A549 (cell line): ENCODE data around the gene ICAM2. TPM values are rescaled to one million over a fixed set of nuclear protein-coding genes. Genes with fewer than 3 reads are reported as not detected.

Experiments
- ATAC-seq, 2 experiments: fragments of 200-7000 bp in 1 of 2; fragments of >200 bp in 1 of 2; cut with Nextera tagmentation in 1 of 2; cut with Tn5 transposase in 1 of 2; 3 replicates each; pipeline versions ENCODE4 v1.8.0 to v1.9.1; 2018 to 2020; ENCODE audit warnings: mild to moderate bottlenecking in 1 of 2, moderate library complexity in 1 of 2
- CTCF ChIA-PET: fragments of 300-600 bp; sonication (Branson Sonifier 250); formaldehyde crosslinking; extraction: SDS; loops from one replicate; lab custom pipeline; 2021; ENCODE audit warnings: antibody characterized with exemption, inconsistent platforms; lab: Yijun Ruan, JAX
- POLR2A ChIA-PET: fragments of 350-600 bp; formaldehyde crosslinking; extraction: SDS; loops from one replicate; lab custom pipeline; 2021; ENCODE audit warnings: antibody characterized with exemption, inconsistent platforms; lab: Yijun Ruan, JAX
- DNase-seq, 2 experiments: peaks; one replicate each; pipeline versions ENCODE4 v3.0.0 to v3.0.0-alpha.2; 2011 to 2016; ENCODE audit warnings: low read depth in 1 of 2, low spot score in 1 of 2
- FAIRE-seq: peaks from 2 replicates; lab custom pipeline; 2011; peaks lifted over from hg19 to GRCh38; lab: Jason Lieb, UNC
- H3K27ac ChIP-seq, 2 experiments: fragments of >200 bp; sonication (Bioruptor Twin); formaldehyde crosslinking; 3 replicates each; pipeline ENCODE4 v1.5.1; 2016 to 2017
- H3K4me1 ChIP-seq: fragments of >200 bp; sonication (Bioruptor Twin); formaldehyde crosslinking; 3 replicates; pipeline ENCODE4 v1.6.1; 2016
- H3K4me2 ChIP-seq: fragments of >200 bp; sonication (Bioruptor Twin); formaldehyde crosslinking; 3 replicates; pipeline ENCODE4 v1.6.1; 2016
- H3K4me3 ChIP-seq: fragments of >200 bp; sonication (Bioruptor Twin); formaldehyde crosslinking; 3 replicates; pipeline ENCODE4 v1.5.1; 2016
- H3K9me3 ChIP-seq: fragments of >200 bp; sonication (Bioruptor Twin); formaldehyde crosslinking; 3 replicates; pipeline ENCODE4 v1.6.1; 2016
- BHLHE40 ChIP-seq: IDR thresholded peaks from 2 replicates; pipeline ENCODE4 v1.6.1; 2012; ENCODE audit warnings: low read depth, low read length, inconsistent platforms
- CEBPB ChIP-seq, 2 experiments: fragments of >200 bp in 1 of 2; sonication (Bioruptor Twin) in 1 of 2; formaldehyde crosslinking in 1 of 2; IDR thresholded peaks; 2 replicates each; pipeline ENCODE4 v1.6.1; 2012 to 2016
- CHD2 ChIP-seq: fragments of 150-350 bp; IDR thresholded peaks from 2 replicates; pipeline ENCODE4 v1.6.1; 2014; ENCODE audit warnings: low read length; ENCODE audit not compliant: partially characterized antibody
- EHF ChIP-seq: fragments of 250-450 bp; sonication (Bioruptor Pico); IDR thresholded peaks from 2 replicates; pipeline ENCODE4 v1.5.0; 2020; ENCODE audit warnings: mild to moderate bottlenecking
- EHMT2 ChIP-seq: fragments of 200-600 bp; sonication (generic); IDR thresholded peaks from 2 replicates; pipeline ENCODE4 v1.6.1; 2016; ENCODE audit warnings: antibody characterized with exemption, low read depth, mild to moderate bottlenecking, moderate library complexity
- ELK1 ChIP-seq: fragments of 150-350 bp; IDR thresholded peaks from 2 replicates; pipeline ENCODE4 v1.6.1; 2014; ENCODE audit warnings: low read depth, mild to moderate bottlenecking, low read length
- EP300 ChIP-seq, 2 experiments: fragments of >200 bp; sonication (Bioruptor Twin); formaldehyde crosslinking; IDR thresholded peaks; 2 replicates in 1 of 2; 3 replicates in 1 of 2; pipeline ENCODE4 v1.6.1; 2016 to 2017
- FOSL2 ChIP-seq, 2 experiments: fragments of 450-650 bp in 1 of 2; fragments of >200 bp in 1 of 2; sonication (Bioruptor Twin) in 1 of 2; formaldehyde crosslinking; IDR thresholded peaks; 2 replicates each; pipeline versions ENCODE4 v1.5.0 to v1.6.1; 2016 to 2020; ENCODE audit warnings: mild to moderate bottlenecking in 1 of 2, moderate library complexity in 1 of 2
- FOXS1 ChIP-seq: fragments of 250-450 bp; sonication (Bioruptor Pico); IDR thresholded peaks from 2 replicates; pipeline ENCODE4 v1.5.0; 2020; ENCODE audit warnings: mild to moderate bottlenecking, moderate library complexity
- GATA3 ChIP-seq: IDR thresholded peaks from 2 replicates; pipeline ENCODE4 v1.6.1; 2012; ENCODE audit warnings: borderline replicate concordance
- HES2 ChIP-seq: fragments of >200 bp; sonication (Bioruptor Twin); formaldehyde crosslinking; IDR thresholded peaks from 2 replicates; pipeline ENCODE4 v1.6.1; 2016
- HEYL ChIP-seq: fragments of 250-450 bp; sonication (Bioruptor Pico); IDR thresholded peaks from 2 replicates; pipeline ENCODE4 v1.8.0; 2021; ENCODE audit warnings: mild to moderate bottlenecking, moderate library complexity
- HOXA7 ChIP-seq: fragments of 250-450 bp; sonication (Bioruptor Pico); IDR thresholded peaks from 2 replicates; pipeline ENCODE4 v1.5.0; 2020; ENCODE audit warnings: mild to moderate bottlenecking, moderate library complexity
- HOXB13 ChIP-seq: fragments of 250-450 bp; sonication (Bioruptor Pico); IDR thresholded peaks from 2 replicates; pipeline ENCODE4 v1.5.0; 2020; ENCODE audit warnings: low read depth, mild to moderate bottlenecking, moderate library complexity
- JUN ChIP-seq, 2 experiments: fragments of >200 bp; sonication (Bioruptor Twin); formaldehyde crosslinking; IDR thresholded peaks; 2 replicates in 1 of 2; 3 replicates in 1 of 2; pipeline ENCODE4 v1.6.1; 2016 to 2017
- JUNB ChIP-seq: fragments of >200 bp; sonication (Bioruptor Twin); formaldehyde crosslinking; IDR thresholded peaks from 2 replicates; pipeline ENCODE4 v1.6.1; 2016
- KDM1A ChIP-seq: fragments of 200-600 bp; sonication (generic); IDR thresholded peaks from 2 replicates; pipeline ENCODE4 v1.6.1; 2016; ENCODE audit warnings: low read depth, mild to moderate bottlenecking
- KDM5A ChIP-seq: fragments of 200-600 bp; sonication (generic); IDR thresholded peaks from 2 replicates; pipeline ENCODE4 v1.6.1; 2016; ENCODE audit warnings: antibody characterized with exemption, mild to moderate bottlenecking
- MAFK ChIP-seq: fragments of 450-650 bp; IDR thresholded peaks from 2 replicates; pipeline ENCODE4 v1.6.1; 2014; ENCODE audit not compliant: partially characterized antibody
- POLR2A ChIP-seq: IDR thresholded peaks from 2 replicates; pipeline ENCODE4 v1.6.1; 2012; ENCODE audit warnings: mild to moderate bottlenecking, low read length
- RARB ChIP-seq: fragments of 250-450 bp; sonication (Bioruptor Pico); IDR thresholded peaks from 2 replicates; pipeline ENCODE4 v1.8.0; 2021; ENCODE audit warnings: mild to moderate bottlenecking, moderate library complexity
- RFX5 ChIP-seq: fragments of 450-650 bp; IDR thresholded peaks from 2 replicates; pipeline ENCODE4 v1.7.1; 2014; ENCODE audit warnings: antibody characterized with exemption, mild to moderate bottlenecking, moderate library complexity
- SMC3 ChIP-seq: fragments of >200 bp; sonication (Bioruptor Twin); formaldehyde crosslinking; IDR thresholded peaks from 3 replicates; pipeline ENCODE4 v1.6.1; 2018; ENCODE audit warnings: inconsistent platforms
- SREBF2 ChIP-seq: fragments of 450-650 bp; IDR thresholded peaks from 2 replicates; pipeline ENCODE4 v1.6.1; 2014; ENCODE audit warnings: mild to moderate bottlenecking, moderate library complexity
- TFCP2L1 ChIP-seq: fragments of 250-450 bp; sonication (Bioruptor Pico); IDR thresholded peaks from 2 replicates; pipeline ENCODE4 v1.5.0; 2021; ENCODE audit warnings: mild to moderate bottlenecking
- TP53 ChIP-seq: fragments of 250-450 bp; sonication (Bioruptor Pico); IDR thresholded peaks from 2 replicates; pipeline ENCODE4 v1.5.0; 2021; ENCODE audit warnings: mild to moderate bottlenecking, moderate library complexity
- ZSCAN20 ChIP-seq: fragments of 250-450 bp; sonication (Bioruptor Pico); IDR thresholded peaks from 2 replicates; pipeline ENCODE4 v1.8.0; 2022; ENCODE audit warnings: mild to moderate bottlenecking, moderate library complexity
- WGBS: methylation state at CpG from one replicate; pipeline ENCODE4 v1.1.6; 2017; ENCODE audit errors: missing lambda C conversion rate; 5-methylcytosine and 5-hydroxymethylcytosine counted together
- polyA plus RNA-seq, 4 experiments: library from polyadenylated mRNA; depleted of rRNA in 3 of 4; stranded (reverse); fragments of >200 nt; fragmentation: RNase III in 1 of 4; extraction: RNeasy Plus Mini Kit Qiagen cat#74134 plus additional on column Dnase treatment in 1 of 4; gene quantifications; 2 replicates in 3 of 4; 3 replicates in 1 of 4; pipeline ENCODE4 v1.2.3, GENCODE V29; 2011 to 2017
- TF ChIP-seq, protein P1 (sequence below): fragments of >200 bp; sonication (Bioruptor Twin); formaldehyde crosslinking; IDR thresholded peaks from 3 replicates; pipeline ENCODE4 v1.5.1; 2016

The ICAM2 gene
- polyA plus RNA-seq, 2 of the 4 experiments (the other 2 are of a cell fraction): not detected

DNA sequence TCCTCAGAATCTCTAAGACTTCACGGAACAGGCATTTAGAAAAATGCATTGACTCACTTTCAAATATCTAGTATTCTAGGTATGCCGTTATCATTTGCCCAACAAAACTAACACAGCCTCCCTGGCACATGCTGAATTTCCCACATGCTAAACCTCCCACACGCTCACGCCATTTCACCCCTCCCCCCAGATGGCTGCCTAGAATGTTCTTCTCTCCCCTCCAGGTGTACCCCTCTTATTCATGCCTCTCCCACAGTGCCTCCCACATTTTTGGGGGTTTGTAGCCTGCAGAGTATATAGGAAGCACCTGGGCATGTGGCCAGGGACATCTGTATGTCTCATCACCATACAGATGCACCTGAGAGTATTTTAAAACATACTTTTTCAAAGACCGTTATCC is 38.2 kb upstream of the ICAM2 start (continued):
- TF ChIP-seq TFCP2L1 (CRISPR knock-in tag) (no peak), BHLHE40 (no peak), HEYL (CRISPR knock-in tag) (no peak), POLR2A (no peak), MAFK (no peak), ZSCAN20 (no peak), JUNB (no peak)

DNA sequence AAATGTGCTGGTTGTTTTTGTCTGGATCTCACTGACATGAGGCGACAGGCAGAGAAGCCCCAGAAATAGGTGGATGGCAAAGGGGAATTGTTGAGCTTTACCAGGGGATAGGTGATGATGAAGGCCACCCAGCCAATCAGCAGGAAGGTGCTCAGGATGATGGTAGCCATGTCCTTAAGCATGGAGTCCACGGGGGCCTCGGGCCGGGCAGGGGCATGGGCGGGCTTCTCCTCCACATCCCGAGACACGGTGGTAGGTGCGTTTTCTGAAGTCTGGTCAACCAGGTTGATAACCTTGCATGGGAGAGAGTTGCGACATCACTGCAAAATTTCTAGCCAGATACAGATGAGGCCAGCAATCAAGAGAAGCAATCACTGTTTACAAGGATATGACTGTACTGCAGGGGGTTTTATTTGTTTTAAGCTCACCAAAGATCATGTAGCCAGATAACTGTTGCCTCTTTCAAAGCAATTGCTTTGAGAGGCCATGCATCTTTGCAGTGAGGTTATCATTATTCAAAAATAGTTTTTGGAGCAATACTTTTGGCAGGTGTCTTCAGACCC is 37.3 kb upstream of the ICAM2 start:
- WGBS: 79% methylated on average over 9 of the region's 9 CpGs
- H3K4me1 ChIP-seq: peaks cover 29% of the 10 kb centered on the region
- FAIRE-seq: no peak
- H3K4me3 ChIP-seq: no peak overlapping the region
- peak overlapping the region; percentile 34 for H3K4me2 ChIP-seq
- peak in 1 of 2 experiments; percentile 43; a peak in 2 of 6 replicates for ATAC-seq
- peak in 1 of 2 experiments; percentile 26 for DNase-seq
- peak overlapping the region in 1 of 2 experiments; percentile 56; a peak in 3 of 6 replicates for H3K27ac ChIP-seq
- TF ChIP-seq EHF: no peak
- TF ChIP-seq ELK1: no peak
- TF ChIP-seq GATA3: peak; percentile 84
- peak; percentile 45; the same call in 1 of the 2 replicates for TF ChIP-seq JUNB
- TF ChIP-seq FOSL2 (IDR thresholded peaks at IDR 0.05): no peak
- TF ChIP-seq FOSL2 (CRISPR knock-in tag; IDR thresholded peaks at IDR 0.05): 0 out of 2 replicates have a peak, but pooled peaks have one; percentile 29
- TF ChIP-seq HOXA7 (CRISPR knock-in tag): no peak
- TF ChIP-seq JUN (IDR thresholded peaks at IDR 0.05): peak; percentile 27 to 34; a peak in 2 of 5 replicates
- no peak for TF ChIP-seq SREBF2
- peak in 1 of 2 experiments; percentile 30; a peak in 2 of 5 replicates for TF ChIP-seq EP300 (IDR thresholded peaks at IDR 0.05)
- peak; percentile 91 for TF ChIP-seq CEBPB (IDR thresholded peaks at IDR 0.05)
- peak; percentile 29; the same call in 1 of the 2 replicates for TF ChIP-seq HES2
- TF ChIP-seq RFX5: peak; percentile 87; the same call in 1 of the 2 replicates
- ChIA-PET POLR2A (interaction anchor here (1.0 kb wide), 1 partner anchor 72 kb away, joined by 4 read pairs; the partner anchor contains the start of gene ERN1), CTCF (interaction anchor here (0.8 to 7.0 kb wide), 6 partner anchors 11 to 75 kb away, joined by 3 to 56 read pairs (median 15); no protein-coding TSS in a partner anchor)
- H3K9me3 ChIP-seq: no peaks in the 10 kb centered on the region

GRCh38 chr17:64056269-64057005 is 36.0 kb upstream of the ICAM2 start:
- Histone ChIP-seq H3K4me2 (no peak overlapping the region), H3K4me3 (no peak overlapping the region), H3K9me3 (no peaks in the 10 kb centered on the region), H3K4me1 (peaks cover 29% of the 10 kb centered on the region), H3K27ac (peak overlapping the region in 1 of 2 experiments; percentile 11; a peak in 1 of 6 replicates)
- 82% methylated on average over 12 of the region's 12 CpGs for WGBS
- ChIA-PET POLR2A (interaction anchor here (4.1 kb wide), 1 partner anchor 89 kb away, joined by 15 read pairs; no protein-coding TSS in a partner anchor), CTCF (interaction anchor here (0.5 to 7.0 kb wide), 11 partner anchors 10 to 166 kb away, joined by 3 to 56 read pairs (median 5); no protein-coding TSS in a partner anchor)
- FAIRE-seq: no peak
- TF ChIP-seq KDM1A (no peak), TP53 (no peak), HOXB13 (CRISPR knock-in tag) (no peak), RARB (CRISPR knock-in tag) (no peak), SMC3 (no peak), JUNB (no peak), BHLHE40 (no peak), CHD2 (no peak), JUN (IDR thresholded peaks at IDR 0.05) (no peak), FOXS1 (CRISPR knock-in tag) (no peak), KDM5A (no peak), HEYL (CRISPR knock-in tag) (no peak), EHMT2 (no peak)
- TF ChIP-seq, protein P1, sequence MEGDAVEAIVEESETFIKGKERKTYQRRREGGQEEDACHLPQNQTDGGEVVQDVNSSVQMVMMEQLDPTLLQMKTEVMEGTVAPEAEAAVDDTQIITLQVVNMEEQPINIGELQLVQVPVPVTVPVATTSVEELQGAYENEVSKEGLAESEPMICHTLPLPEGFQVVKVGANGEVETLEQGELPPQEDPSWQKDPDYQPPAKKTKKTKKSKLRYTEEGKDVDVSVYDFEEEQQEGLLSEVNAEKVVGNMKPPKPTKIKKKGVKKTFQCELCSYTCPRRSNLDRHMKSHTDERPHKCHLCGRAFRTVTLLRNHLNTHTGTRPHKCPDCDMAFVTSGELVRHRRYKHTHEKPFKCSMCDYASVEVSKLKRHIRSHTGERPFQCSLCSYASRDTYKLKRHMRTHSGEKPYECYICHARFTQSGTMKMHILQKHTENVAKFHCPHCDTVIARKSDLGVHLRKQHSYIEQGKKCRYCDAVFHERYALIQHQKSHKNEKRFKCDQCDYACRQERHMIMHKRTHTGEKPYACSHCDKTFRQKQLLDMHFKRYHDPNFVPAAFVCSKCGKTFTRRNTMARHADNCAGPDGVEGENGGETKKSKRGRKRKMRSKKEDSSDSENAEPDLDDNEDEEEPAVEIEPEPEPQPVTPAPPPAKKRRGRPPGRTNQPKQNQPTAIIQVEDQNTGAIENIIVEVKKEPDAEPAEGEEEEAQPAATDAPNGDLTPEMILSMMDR: no peak
- peak in 1 of 2 experiments; percentile 28; a peak in 3 of 6 replicates for ATAC-seq
- DNase-seq: no peak
